GM18951 (cell line): ENCODE measurements around the gene COMMD8.

ENCODE experiments used
- POLR2A ChIP-seq: IDR thresholded peaks from 4 replicates; pipeline ENCODE4 v1.6.1; 2011; ENCODE audit warnings: mild to moderate bottlenecking; ENCODE audit not compliant: insufficient read length, insufficient read depth; ENCODE audit errors: extremely low read depth
- in situ Hi-C: fragments of 300-500 bp; cut with MboI; formaldehyde crosslinking; loops from one replicate; pipeline ENCODE4 v1.12.0; 2022; ENCODE audit warnings: low sequenced_read_pairs, mixed read lengths, inconsistent platforms; ENCODE audit not compliant: unreplicated experiment

COMMD8 gene

GRCh38 chr4:47465004-47465403, 1.5 kb upstream of the COMMD8 start:
- in situ Hi-C loops = no loop called here
- no peak for TF ChIP-seq POLR2A

GRCh38 chr4:47462799-47463234, 685 bp downstream of the COMMD8 start:
- TF ChIP-seq POLR2A = no peak
- in situ Hi-C loops = no loop called here

GRCh38 chr4:47451657-47452056, 11.8 kb downstream of the COMMD8 start:
- no peak for TF ChIP-seq POLR2A
- in situ Hi-C loops = no loop called here

- TF ChIP-seq POLR2A = no peak
- in situ Hi-C loops = no loop called here
Measured at GRCh38 chr4:47444031-47444430, 19.5 kb downstream of the COMMD8 start.

GRCh38 chr4:47442980-47443379, 20.5 kb downstream of the COMMD8 start:
- in situ Hi-C loops = no loop called here
- TF ChIP-seq POLR2A = no peak

GRCh38 chr4:47434931-47435330, 28.6 kb downstream of the COMMD8 start:
- in situ Hi-C loops = no loop called here
- no peak for TF ChIP-seq POLR2A

- TF ChIP-seq POLR2A = no peak
- in situ Hi-C loops = no loop called here
Measured at GRCh38 chr4:47432749-47433148, 30.8 kb downstream of the COMMD8 start.

- in situ Hi-C loops = no loop called here
- TF ChIP-seq POLR2A = no peak
Measured at GRCh38 chr4:47427935-47428334, 35.6 kb downstream of the COMMD8 start.

- in situ Hi-C loops = no loop called here
- TF ChIP-seq POLR2A = no peak
Measured at GRCh38 chr4:47425628-47426027, 37.9 kb downstream of the COMMD8 start.

GRCh38 chr4:47419296-47419695, 44.2 kb downstream of the COMMD8 start:
- in situ Hi-C loops = no loop called here
- no peak for TF ChIP-seq POLR2A

GRCh38 chr4:47418147-47418546, 45.4 kb downstream of the COMMD8 start:
- no peak for TF ChIP-seq POLR2A
- in situ Hi-C loops = no loop called here

- in situ Hi-C loops = no loop called here
- no peak for TF ChIP-seq POLR2A
Measured at GRCh38 chr4:47415719-47416118, 47.8 kb downstream of the COMMD8 start.

- no peak for TF ChIP-seq POLR2A
- in situ Hi-C loops = no loop called here
Measured at GRCh38 chr4:47413521-47413920, 50.0 kb downstream of the COMMD8 start.

GRCh38 chr4:47410271-47410670, 53.2 kb downstream of the COMMD8 start:
- no peak for TF ChIP-seq POLR2A
- in situ Hi-C loops = no loop called here

- in situ Hi-C loops = no loop called here
- TF ChIP-seq POLR2A = no peak
Measured at GRCh38 chr4:47406408-47406807, 57.1 kb downstream of the COMMD8 start.
